ENCODE measurements around the gene PKP3.

DNA sequence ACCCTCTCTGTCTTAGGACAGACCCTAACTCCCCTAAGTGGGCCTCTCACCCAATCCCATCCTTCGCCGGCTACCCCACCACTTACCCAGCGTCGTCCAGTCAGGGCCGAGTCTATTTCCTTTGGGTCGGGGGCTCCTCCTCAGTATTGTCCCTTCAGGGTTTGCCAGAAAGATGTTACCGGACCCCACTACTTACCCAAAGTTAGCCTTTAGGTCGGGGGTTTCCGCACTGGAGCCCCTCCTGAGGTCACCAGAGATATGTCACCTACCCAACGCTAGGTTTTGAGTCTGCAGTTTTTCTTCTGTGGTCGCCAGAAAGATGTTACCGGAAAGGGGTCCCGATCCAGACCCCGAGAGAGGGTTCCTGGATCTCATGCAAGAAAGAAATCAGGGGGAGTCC lies 42.6 kb upstream of the PKP3 start:
- TF ChIP-seq, protein P1, sequence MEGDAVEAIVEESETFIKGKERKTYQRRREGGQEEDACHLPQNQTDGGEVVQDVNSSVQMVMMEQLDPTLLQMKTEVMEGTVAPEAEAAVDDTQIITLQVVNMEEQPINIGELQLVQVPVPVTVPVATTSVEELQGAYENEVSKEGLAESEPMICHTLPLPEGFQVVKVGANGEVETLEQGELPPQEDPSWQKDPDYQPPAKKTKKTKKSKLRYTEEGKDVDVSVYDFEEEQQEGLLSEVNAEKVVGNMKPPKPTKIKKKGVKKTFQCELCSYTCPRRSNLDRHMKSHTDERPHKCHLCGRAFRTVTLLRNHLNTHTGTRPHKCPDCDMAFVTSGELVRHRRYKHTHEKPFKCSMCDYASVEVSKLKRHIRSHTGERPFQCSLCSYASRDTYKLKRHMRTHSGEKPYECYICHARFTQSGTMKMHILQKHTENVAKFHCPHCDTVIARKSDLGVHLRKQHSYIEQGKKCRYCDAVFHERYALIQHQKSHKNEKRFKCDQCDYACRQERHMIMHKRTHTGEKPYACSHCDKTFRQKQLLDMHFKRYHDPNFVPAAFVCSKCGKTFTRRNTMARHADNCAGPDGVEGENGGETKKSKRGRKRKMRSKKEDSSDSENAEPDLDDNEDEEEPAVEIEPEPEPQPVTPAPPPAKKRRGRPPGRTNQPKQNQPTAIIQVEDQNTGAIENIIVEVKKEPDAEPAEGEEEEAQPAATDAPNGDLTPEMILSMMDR (conservative IDR thresholded peaks at IDR 0.05; ENCODE audit: low read length), result no peak
- no peak for TF ChIP-seq EZH2phosphoT487 (IDR thresholded peaks at IDR 0.05; ENCODE audit: borderline replicate concordance, low read depth, low read length)
